Stimulated activated CD8-positive, alpha-beta memory T cell treated with anti-CD3 and anti-CD28 coated beads, Interleukin-15, amount 100 ng/mL, for 24 hours (primary cell): ENCODE results near the gene CLDND2.

ENCODE experiments used
- DNase-seq: peaks from one replicate; pipeline ENCODE4 v3.0.0-alpha.2; 2020; ENCODE audit warnings: low read depth

The CLDND2 gene

GRCh38 chr19:51354742-51355148 is 14.1 kb downstream of the CLDND2 start:
- DNase-seq: no peak

GRCh38 chr19:51354103-51354741 is 14.6 kb downstream of the CLDND2 start:
- no peak for DNase-seq

- no peak for DNase-seq
These were observed 15.9 kb downstream of the CLDND2 start for GRCh38 chr19:51352783-51353360.

GRCh38 chr19:51351266-51351990 is 17.4 kb downstream of the CLDND2 start:
- DNase-seq: no peak

GRCh38 chr19:51347209-51347928 is 21.4 kb downstream of the CLDND2 start:
- no peak for DNase-seq

GRCh38 chr19:51346742-51347141 is 22.1 kb downstream of the CLDND2 start:
- no peak for DNase-seq

- no peak for DNase-seq
These were observed 23.7 kb downstream of the CLDND2 start for GRCh38 chr19:51345076-51345620.

GRCh38 chr19:51342631-51343569 is 25.9 kb downstream of the CLDND2 start:
- DNase-seq: no peak

- DNase-seq: no peak
These were observed 26.7 kb downstream of the CLDND2 start, which contains the start of gene VSIG10L for GRCh38 chr19:51341976-51342580. Gene VSIG10L (minus strand): TSS chr19:51342139. CDS start chr19:51342124, 15 bp downstream.

GRCh38 chr19:51341066-51341465 is 27.7 kb downstream of the CLDND2 start:
- DNase-seq: no peak

GRCh38 chr19:51339687-51340656 is 28.8 kb downstream of the CLDND2 start:
- peak; percentile 90 for DNase-seq

GRCh38 chr19:51339313-51339686 is 29.5 kb downstream of the CLDND2 start:
- DNase-seq: no peak

- DNase-seq: peak; percentile 65
These were observed 30.1 kb downstream of the CLDND2 start for GRCh38 chr19:51338563-51339312.

- DNase-seq: no peak
These were observed 30.8 kb downstream of the CLDND2 start for GRCh38 chr19:51337861-51338562.

GRCh38 chr19:51337141-51337860 is 31.5 kb downstream of the CLDND2 start:
- no peak for DNase-seq

- DNase-seq: no peak
These were observed 34.9 kb downstream of the CLDND2 start for GRCh38 chr19:51333836-51334460.

GRCh38 chr19:51331716-51332115 is 37.1 kb downstream of the CLDND2 start:
- DNase-seq: no peak
